HFF-Myc (cell line): Measurements from ENCODE around the gene ANKRD33B.

Experiments used
- DNase-seq: peaks from one replicate; pipeline ENCODE4 v3.0.0-alpha.2; 2011; ENCODE audit warnings: low read depth; ENCODE audit errors: extremely low read depth
- H3K4me3 ChIP-seq: replicated peaks from 2 replicates; pipeline ENCODE4 v1.5.1; 2011; ENCODE audit warnings: low read depth, mild to moderate bottlenecking, control low read depth, low read length
- CTCF ChIP-seq: IDR thresholded peaks from 2 replicates; pipeline ENCODE4 v1.5.1; 2012; ENCODE audit warnings: mild to moderate bottlenecking, low read depth, low read length, control low read depth; ENCODE audit errors: missing control alignments

Gene ANKRD33B

GRCh38 chr5:10703676-10704075, 139.8 kb downstream of the ANKRD33B start:
- DNase-seq, result no peak
- H3K4me3 ChIP-seq, result no peak overlapping the region
- no peak for TF ChIP-seq CTCF

DNA sequence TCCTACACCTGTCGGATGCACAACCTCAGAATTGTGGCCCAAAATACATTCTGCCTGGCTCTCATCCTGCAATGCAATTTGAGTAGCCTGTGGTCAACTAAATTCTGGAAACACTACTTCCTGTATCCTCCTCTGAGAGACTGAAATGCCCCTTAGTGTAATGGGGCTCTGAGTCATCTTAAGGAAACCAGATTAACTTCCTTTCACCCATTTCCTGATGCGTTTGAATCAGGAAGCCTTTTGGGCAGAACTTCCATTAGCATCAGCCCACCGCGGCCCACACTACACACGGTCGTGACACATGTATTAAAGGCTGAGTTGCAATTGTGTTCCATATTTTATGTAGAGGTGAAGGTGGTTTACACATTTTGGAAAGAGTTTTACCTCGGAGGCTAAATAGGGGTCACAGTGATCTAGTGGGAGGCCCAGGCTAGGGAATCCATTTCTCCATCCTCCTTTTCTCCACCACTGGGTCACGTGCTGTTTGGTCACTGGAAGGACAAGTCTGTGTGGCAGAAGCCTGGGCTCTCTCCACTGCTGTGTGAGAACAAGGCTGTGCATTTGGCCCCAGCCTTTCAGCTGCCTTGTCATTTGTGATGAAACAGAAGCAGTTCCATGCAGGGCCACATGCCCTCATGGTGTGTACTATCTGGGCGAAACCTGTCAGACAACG, 141.2 kb downstream of the ANKRD33B start:
- H3K4me3 ChIP-seq, result no peak overlapping the region
- TF ChIP-seq CTCF, result no peak
- peak; percentile 75 for DNase-seq

DNA sequence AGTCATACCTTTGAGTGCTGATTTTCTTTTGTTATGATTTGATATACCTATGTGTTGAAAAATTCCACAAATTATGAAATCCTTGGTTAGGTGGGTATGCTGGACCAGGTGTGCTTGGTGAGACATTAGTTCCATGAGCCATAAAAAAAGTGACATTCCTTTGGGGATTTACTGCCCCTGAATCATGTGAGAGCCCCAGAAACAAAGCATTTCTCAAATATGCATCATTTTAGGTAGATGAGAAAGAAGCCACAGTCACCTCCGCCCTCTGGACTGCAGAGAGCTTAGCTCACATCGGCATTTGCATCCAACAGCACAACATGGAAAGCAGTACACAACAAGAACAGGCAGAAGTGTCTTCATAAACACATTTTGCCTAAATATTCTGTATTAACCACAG, 141.9 kb downstream of the ANKRD33B start:
- H3K4me3 ChIP-seq, result no peak overlapping the region
- TF ChIP-seq CTCF, result no peak
- DNase-seq, result no peak

GRCh38 chr5:10706326-10706725, 142.5 kb downstream of the ANKRD33B start:
- no peak for DNase-seq
- no peak overlapping the region for H3K4me3 ChIP-seq
- TF ChIP-seq CTCF, result no peak
